Embryonic facial prominence (tissue), 1 donor: ENCODE results near the gene FASTK.

ENCODE experiments used
- DNase-seq: peaks from one replicate; pipeline ENCODE4 v3.0.0-alpha.2; 2016; ENCODE audit errors: extremely low spot score

FASTK gene

DNA sequence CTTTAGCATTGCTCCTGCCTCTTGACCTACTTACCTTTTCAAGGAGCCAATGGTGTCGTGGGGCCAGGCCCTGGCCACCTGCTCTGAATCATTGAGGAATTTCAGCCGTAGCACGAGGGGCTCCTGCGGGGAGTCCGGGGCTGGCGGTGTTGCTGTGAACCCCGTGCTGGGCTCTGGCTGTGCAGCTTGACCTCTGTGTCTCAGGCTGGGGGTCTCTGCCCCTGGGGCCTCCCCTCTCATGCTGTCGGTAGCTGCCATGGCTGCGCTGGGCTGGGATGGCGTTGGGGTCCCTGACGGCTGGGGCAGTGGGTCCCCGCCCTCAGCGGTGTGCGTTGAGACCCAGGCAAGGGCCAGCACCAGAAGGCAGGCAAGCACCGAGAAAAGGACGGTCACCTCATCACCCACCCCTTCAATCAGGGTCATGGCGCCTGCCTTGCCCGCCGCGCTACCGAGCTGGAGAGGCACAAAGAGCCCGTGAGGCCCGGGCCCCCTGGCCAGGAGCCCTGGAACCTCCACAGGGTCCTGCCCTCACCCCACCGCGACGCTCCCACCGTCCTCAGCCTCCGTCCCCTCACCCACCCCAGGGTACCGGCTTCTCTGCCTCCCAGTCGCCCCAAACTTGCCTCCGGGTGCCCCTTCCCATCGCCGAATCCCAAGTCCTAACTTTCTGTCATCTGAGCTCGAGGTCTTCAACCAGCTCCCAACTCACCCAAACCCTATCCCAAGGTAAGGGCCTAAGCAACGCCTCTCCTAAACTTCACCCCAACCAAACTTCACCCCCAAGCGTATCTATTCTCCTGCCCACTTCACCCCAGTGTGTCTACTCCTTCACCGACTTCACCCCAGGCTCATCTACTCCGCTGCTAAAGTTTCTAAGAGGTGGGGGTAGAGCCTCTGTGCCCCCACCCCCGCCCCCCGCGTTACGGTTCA lies 1.8 kb upstream of the FASTK start:
- DNase-seq, result no peak

DNA sequence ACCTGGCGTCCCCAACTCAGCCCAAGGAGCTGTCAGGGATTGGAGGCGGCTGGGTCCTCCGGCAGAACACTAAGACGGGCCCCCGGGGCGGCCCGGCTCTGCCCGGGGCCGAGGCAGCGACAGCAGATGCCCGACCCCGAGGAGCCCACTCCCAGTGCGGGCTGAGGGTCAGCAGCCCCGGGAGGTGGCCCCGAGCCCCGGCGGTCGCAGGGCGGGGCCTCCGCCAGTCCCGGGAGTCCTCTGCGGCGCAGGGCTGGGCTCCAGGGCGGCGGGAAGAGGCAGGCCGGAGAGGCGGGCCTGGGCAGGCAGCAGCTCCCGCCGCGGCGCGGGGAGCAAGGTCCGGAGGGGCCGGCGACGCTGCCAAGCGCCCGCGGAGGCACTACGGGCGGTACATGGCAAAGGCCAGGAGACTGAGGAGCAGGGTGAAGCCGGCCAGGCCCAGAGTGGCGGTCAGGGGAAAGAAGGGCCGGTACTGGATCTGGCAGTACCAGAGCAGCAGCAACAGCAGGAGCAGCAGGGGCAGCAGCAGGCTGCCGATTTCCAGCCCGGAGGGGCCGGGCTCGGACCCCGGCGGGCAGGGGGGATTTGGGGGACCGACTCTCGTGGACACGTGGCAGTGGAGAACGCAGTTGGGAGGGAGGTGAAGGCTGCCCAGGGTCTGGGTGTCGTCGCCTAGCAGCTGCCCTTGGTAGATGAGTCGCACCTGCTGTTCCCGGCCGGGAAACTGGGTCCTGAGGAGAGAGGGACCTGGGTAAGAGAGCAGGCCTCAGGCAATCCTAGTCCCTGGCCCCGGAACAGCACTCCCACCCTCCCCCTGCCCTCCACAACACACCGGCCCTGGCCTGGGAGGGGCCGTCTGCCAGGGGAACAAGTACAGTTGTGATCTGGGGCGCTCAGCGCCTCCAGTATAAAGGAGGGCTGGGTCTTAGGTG lies 827 bp upstream of the FASTK start:
- no peak for DNase-seq

DNA sequence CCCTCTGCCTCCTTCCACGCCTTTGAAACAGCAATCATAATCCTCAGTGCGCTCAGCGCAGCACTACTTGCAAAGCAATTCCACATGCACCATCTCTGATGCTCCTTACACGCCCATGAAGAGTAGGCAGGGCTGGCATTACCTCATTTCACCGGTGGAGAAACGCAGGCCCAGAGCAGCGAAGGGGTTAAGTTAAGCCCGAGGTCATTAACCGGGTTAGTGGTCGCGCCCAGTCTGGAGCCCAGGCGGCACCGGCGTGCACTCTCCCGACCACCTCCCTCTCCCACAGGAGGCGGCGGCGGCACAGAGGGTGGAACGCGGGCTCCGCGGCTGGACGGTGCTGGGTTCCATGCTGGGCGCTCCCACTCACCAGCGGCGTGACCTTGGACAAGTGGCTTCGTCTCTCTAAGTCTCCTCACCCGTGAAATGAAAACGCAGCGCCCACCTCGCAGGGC lies 515 bp downstream of the FASTK start:
- DNase-seq, result peak; percentile 6

DNA sequence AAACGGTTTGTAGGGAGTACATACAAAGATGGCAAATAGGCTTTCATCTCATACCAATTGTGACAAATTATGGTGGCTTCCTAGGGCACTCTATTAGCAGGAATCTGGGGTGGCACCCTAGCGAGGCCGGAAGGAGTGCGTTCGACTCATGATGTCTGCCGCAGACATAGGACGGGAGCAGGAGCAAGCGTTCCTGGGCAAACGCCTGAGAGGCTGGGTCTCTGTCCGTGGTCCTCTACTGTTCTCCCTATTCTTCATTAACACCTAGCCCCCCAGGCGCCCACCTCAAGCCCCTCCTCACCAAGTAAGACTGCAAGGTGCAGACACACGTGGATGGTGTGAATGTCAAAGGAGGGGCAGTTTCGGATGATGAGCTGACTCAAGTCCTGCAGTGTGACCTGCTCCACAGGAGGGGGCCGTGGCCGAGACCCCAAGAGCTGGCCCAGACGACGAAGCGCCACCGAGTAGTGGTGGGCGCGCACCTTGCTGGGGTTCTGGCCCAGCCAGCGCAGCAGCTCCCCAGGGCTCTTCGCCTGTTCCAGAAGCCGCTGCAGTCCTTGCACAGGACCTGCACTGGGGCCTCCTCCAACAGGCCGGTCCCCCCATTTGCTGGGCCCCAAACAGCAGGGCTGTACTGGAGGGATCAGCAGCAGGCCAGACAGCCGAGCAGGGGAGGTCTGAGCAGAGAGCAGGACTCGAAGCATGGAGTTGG lies 1.3 kb downstream of the FASTK start:
- DNase-seq, result no peak

DNA sequence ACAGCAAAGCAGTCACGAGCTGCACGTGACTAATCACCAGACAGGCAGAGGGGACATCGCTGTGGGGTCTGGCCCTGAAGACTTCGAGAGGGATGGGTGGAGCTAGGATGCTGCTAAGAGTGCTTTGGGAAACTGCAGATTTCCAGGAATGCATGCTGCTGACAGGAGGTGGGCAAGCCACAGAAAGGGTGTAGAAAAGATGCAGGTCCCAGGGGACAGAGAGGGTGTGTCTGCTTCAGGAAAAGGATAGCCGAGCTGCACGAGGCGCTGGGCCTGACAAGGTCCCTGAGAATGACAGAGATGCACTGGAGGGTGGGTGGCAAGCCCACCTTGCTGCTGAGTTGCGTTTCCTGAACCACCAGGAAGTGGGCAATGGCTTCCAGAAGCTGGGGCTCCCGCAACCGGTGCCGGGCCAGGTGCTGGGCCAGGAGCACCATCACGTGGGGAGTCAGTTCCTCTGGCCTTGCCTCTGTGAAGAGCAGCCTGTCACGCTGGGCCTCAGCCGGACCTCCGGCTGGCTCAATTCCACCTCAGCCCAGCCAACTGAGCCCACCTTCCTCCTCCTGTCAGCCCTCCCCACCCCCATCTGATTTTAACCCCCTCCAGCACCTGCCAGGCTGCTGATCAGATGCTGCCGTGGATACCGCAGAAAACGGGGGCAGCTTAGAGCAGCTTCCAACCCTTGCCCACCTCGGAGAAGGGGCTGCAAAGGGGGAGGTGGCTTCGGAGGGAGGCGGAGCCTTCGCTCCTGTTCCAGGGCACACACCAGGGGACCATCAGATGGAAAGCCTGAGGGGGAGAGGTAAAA lies 2.2 kb downstream of the FASTK start:
- no peak for DNase-seq

DNA sequence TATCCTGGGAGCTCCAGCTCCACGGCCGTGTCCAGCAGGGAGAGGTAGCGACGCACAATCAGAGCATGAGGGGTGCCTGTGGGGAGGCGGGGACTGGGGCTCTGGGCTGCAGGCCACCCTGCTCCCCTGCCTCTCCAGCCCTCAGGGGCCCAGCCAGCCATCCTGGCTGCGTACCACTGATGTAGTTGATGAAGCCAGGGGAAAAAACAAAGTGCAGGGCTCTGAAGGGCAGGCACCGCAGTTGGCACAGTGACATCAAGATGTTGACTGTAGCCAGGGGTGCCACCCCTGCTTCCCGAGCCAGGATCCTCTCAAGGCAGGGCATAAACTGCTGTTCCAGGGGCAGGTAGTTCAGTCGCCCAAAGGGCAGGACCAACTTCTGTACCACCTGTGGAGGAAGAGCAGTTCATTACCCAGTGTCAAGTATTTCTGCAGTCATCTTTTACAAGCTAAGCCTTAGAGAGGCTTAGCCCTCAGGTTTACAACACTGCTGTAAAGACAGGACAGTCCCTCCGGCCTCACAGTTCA lies 2.8 kb downstream of the FASTK start:
- DNase-seq, result no peak

DNA sequence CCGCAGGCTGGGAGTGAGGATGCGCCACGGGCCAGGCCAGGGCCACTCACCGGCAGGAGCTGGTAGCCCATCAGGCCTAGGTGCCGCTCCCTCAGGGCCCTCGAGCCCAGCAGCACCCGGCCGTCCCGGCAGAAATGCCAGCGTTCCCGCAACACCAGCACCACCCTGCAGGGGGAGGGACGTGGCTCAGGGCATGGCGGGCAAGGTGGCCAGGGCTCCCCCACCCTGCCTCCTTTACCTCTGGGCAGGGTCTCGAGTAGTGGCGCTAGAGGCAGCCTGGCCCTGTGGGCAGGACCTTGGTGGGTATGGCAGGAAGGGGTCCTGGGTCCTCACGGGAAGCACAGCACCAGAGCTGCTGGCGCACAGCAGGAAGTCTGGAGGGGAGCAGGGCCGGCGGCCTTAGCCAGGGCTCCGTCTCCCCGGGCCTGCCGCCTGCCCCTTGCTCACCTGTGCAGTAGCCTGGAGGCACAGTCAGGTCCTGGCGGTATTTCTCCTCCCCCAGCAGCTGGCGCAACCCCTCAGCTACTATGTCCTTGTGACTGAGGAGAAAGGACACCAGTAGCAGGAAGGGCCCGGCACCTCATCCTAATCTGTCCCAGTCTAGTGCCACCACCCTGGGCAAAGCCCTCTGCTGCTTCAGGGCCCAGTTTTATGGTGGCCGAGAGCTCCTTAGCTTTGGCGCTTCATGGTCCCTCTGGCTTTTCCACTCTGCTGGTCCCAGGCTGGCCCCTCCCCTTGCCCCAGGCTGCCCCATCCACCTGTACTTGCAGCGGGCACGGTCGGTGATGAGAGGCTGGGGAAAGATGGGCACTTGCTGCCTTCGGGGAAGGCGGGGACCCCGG lies 3.5 kb downstream of the FASTK start:
- DNase-seq, result no peak

DNA sequence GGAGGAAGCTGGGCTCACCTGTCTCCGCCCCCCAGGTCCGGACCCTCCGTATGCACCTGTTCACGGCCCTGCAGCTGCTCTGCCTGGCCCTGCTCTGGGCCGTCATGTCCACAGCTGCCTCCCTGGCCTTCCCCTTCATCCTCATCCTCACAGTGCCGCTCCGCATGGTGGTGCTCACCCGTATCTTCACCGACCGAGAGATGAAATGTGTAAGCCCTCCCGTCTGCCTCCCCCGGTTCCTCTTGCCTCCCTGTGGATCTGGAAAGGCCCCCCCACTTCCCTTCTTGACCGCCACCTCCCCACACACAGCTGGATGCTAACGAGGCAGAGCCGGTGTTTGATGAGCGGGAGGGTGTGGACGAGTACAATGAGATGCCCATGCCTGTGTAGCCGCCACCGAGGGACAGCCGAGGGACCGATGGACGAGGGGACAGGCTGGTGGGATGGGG lies 4.6 kb downstream of the FASTK start:
- no peak for DNase-seq

DNA sequence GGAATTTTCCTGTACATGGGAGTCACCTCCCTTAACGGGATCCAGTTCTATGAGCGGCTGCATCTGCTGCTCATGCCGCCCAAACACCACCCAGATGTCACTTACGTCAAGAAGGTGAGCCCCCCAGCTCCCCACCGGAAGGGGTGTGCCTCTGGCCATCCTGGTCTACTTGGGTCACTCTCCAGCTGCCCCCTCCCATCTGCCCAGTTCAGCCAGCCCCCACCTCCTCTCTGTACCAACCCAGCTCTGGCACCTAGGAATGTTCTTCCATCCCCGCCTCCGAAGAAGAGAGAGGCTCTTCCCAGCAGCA lies 5.0 kb downstream of the FASTK start:
- DNase-seq, result no peak

DNA sequence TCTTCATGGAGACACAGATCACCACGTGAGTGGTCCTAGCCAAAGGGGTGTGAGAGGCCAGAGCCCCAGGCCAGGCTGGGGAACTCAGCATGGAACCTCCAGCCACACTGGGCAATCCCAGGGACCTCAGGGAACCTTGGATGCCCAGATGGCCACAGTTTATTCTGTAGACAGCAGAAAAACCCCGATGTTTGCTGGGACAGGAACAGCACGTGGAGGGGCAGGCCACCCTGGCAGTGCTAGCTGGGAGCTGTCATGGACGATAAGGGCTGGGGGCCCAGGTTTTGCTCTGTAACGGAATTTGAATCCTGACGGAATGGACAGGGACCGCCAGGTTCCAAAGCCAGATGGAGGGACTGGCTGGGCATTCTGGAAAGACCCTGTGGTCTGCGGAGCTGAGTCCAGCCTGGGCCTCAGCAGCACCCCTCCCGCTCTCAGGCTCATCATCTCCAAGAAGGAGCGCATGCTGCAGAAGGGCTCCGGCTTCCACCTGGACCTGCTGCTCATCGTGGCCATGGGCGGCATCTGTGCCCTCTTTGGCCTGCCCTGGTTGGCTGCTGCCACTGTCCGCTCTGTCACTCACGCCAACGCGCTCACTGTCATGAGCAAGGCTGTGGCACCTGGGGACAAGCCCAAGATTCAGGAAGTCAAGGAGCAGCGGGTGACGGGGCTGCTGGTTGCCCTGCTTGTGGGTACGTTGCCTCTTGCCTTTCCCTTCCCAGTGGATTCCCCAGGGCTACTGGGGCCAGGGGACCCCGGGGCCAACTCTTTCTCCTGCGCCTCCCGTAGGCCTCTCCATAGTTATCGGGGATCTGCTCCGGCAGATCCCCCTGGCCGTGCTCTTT lies 5.6 kb downstream of the FASTK start:
- DNase-seq, result no peak

DNA sequence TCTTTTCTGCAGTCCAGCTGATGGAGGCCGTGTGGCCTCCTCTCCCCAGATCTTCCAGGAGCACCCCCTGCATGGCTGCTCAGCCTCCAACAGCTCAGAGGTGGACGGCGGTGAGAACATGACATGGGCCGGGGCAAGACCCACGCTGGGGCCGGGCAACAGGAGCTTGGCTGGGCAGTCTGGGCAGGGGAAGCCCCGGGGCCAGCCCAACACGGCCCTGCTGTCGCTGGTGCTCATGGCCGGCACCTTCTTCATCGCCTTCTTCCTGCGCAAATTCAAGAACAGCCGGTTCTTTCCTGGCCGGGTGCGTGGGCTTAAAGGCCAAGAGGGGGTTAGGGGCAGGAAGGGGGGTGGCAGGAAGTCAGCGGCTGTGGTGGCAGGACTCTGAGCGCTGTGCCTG lies 6.6 kb downstream of the FASTK start:
- no peak for DNase-seq

DNA sequence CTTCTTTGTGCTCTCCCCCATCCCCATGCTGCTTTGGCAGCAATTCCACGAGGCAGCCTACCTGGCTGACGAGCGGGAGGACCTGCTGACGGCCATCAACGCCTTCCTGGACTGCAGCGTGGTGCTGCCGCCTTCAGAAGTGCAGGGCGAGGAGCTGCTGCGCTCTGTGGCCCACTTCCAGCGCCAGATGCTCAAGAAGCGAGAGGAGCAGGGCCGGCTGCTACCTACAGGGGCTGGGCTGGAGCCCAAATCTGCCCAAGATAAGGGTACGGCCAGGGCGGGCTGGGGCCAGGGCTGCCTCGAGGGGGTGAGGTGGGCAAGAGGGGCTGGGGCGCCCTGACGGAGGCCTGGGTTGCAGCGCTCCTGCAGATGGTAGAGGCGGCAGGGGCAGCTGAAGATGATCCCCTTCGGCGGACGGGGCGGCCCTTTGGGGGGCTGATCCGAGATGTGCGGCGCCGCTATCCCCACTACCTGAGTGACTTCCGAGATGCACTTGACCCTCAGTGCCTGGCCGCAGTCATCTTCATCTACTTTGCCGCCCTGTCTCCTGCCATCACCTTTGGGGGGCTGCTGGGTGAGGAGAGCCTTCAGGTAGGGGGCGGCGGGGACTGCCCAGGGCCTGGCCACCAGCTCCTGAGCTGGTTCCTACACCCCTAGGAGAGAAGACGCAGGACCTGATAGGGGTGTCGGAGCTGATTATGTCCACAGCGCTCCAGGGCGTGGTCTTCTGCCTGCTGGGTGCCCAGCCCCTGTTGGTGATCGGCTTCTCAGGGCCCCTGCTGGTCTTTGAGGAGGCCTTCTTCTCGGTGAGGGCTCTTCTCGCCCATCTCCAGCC lies 9.4 kb downstream of the FASTK start:
- no peak for DNase-seq

DNA sequence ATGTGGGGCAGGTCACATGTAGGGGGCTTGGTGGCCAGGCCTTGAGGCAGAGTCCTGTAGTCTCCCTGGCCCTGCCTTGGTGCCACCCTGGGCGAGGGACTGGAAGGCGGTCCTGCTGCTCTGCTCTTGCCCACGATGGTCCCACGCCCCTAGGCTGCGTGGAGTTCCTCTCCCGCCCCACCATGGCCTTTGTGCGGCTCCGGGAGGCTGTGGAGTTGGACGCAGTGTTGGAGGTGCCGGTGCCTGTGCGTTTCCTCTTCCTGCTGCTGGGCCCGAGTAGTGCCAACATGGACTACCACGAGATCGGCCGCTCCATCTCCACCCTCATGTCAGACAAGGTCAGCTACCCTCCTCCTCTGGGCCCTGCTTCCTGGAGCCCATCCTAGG lies 10.0 kb downstream of the FASTK start:
- no peak for DNase-seq

DNA sequence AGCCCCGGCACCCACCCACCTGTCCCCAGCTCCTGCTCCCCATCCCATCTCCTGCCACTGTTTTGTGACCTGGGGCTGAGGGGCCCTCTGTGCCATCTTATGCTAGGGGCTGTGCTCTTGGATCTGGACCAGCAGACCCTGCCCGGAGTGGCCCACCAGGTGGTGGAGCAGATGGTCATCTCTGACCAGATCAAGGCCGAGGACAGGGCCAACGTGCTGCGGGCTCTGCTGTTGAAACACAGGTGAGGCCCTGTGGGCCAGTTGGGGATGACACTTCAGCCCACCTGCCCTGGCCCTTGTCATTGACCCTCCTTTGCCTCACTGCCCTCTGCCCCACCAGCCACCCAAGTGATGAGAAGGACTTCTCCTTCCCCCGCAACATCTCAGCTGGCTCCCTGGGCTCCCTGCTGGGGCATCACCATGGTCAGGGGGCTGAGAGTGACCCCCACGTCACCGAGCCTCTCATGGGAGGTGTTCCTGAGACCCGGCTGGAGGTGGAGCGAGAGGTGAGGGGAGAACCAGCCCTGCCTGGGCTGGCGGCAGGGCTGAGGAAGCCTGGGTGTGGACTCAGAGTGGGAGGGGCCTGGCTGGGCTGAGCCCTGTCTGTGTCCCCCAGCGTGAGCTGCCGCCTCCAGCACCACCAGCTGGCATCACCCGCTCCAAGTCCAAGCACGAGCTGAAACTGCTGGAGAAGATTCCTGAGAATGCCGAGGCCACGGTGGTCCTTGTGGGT lies 10.6 kb downstream of the FASTK start:
- no peak for DNase-seq

DNA sequence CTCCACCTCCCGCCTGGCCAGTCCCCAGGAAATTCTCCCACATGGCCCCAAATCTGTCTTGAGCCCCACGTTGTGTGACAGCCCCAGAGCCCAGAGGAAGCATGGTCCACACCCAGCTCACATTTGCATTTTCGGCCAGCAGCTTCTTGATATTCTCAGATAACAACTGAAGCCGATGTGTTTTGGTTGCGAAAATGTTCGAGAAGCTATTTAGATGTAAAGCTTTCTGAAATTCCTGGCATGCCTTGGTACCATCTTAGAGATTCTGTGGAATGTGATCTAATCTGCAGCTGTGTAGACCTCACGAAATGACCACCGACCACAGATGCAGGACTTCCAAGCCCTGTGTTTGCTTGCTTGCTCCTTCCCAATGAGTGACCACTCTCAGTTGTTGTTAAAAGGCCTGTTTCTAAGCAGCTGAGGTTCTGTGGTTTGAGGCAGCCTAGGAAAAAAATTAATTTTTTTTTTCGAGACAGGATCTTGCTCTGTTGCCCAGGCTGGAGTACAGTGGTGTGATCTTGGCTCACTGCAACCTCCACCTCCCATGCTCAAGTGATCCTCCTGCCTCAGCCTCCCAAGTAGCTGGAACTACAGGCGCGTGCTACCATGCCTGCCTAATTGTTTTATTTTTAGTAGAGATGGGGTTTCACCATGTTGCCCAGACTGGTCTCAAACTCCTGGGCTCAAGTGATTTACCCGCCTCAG lies 12.4 kb downstream of the FASTK start:
- DNase-seq, result no peak

DNA sequence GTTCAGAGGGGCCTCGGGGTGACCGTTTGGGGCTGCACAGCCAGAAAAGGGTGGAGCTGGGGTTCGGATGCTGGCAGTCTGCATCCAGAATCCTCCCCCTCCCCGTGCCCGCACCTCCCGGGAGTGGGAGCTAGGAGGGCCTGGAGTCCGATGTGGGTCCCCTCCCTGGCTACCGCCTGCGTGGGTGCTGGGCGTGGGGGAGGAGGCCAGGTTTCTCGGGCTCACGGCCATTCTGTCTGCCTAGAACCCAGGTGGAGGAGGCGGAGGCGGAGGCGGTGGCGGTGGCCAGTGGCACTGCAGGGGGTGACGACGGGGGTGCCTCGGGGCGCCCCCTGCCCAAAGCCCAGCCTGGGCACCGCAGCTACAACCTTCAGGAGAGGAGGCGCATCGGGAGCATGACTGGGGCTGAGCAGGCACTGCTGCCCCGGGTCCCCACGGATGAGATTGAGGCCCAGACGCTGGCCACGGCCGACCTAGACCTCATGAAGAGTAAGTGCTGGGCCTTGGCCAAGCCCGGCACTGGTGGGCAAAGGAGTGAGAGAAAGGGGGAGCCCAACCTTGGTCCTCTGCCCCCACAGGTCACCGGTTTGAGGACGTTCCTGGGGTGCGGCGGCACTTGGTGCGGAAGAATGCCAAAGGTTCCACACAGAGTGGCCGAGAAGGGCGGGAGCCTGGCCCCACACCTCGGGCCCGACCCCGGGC lies 14.2 kb downstream of the FASTK start:
- DNase-seq, result no peak
